ENCODE data around the gene MAN1C1.
A peak's percentile ranks its signal among the peaks of the same experiment; 100 is the strongest.

MAN1C1 gene

DNA sequence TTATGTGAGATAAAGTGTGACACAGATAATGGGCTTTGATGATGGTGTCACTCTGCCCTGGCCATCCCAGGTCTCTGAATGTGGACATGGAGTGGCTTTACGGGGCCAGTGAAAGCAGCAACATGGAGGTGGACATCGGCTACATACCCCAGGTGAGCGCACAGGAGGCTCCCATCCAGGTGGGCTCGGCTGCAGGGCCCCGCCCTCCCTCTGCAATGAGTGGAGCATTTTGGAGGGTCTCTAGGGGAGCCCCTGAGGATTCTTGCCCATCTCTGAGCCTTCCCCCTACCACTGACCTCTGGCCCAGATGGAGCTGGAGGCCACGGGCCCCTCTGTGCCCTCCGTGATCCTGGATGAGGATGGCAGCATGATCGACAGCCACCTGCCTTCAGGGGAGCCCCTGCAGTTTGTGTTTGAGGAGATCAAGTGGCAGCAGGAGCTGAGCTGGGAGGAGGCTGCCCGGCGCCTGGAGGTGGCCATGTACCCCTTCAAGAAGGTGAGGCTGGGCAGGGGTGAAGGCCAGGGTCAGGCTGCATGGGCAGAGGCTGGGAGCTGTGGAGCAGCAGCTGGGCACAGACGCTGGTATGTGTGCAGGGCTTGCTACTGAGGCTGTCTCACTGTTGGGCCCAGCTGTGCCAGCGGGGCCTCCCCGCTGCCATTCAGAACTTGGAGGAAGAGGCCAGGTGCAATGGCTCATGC, 194.9 kb downstream of the MAN1C1 start:
- DNase-seq: no peak

DNA sequence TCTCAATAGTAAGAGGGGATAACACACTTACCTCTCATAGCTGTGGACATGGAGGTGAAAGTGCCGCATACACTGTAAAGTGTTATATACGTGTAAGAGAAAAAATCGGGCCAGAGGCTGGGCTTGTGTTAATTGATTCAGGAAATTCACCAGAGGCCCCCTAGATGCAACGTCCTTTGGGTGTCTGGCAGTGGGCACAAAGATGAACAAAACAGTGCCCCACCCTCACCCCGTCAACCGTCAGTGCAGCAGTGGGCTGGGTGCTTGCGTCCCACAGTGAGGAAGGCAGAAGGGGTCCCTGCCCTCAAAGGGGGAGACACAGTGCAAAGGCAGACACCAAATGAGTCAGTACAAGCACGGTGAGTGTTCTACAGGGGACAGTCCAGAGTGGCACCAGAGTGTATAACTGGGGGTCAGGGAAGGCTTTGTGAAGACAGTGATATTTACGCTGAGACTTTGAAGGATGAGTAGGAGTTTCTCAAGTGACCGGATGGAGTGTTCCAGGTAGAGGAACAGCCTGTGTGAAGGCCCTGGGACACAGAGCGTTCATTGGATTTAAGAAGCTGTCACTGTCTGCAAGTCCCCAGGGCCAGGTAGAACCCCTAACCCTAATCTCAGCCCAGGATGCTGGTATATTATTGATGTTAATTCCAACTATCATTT, 196.6 kb downstream of the MAN1C1 start:
- no peak for DNase-seq

DNA sequence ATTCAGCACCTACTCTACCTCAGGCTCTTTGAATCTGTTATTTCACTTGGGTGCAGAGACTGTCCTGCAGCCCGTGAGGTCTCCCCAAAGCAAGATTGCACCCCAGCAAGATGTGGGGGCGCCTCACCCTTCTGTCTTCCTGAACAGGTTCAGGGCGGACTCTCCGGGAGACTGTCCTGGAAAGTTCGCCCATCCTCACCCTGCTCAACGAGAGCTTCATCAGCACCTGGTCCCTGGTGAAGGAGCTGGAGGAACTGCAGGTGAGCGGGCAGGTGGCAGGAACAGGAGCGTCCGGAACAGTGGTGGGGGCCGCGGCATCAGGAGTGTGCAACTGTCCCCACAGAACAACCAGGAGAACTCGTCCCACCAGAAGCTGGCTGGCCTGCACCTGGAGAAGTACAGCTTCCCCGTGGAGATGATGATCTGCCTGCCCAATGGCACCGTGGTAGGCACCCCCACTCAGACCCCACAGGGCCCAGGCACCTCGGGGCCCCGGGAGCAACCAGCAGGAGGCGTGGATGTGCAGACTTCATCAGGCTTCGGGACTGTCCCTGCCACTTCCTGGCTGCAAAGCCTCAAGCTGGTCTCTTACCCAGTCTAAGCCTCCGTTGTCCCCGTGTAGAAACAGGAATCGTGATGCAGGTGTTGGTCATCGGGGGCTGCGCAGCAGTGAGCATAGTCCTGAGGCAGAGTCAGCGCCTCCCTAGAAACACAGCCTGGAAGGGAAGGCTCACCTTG, 197.3 kb downstream of the MAN1C1 start:
- DNase-seq: no peak

DNA sequence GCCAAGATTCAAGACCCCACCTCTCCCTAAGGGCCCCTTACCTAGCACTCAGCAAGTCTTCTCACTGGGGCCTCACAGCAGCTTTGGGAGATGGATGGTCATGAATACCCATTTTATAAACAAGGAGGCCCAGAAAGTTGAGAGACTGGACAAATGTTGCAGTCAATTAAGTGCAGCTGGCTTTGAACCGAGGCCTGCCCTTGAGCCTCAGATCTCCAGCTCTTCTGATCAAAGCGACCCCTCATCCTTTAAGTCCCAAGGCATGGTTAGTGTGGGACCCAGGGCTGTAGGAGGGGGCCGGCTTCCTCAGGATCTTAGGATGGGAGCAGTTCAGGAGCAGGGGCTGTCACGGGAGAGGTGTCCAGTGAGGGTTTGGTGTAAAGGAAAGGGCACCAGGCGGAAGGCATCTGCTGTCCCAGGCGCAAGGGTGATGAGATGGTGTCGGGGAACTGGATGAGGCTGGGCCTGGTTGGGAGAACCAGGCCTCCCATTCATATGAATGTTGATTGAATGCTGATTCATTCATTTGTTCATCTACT, 198.0 kb downstream of the MAN1C1 start:
- no peak for DNase-seq

DNA sequence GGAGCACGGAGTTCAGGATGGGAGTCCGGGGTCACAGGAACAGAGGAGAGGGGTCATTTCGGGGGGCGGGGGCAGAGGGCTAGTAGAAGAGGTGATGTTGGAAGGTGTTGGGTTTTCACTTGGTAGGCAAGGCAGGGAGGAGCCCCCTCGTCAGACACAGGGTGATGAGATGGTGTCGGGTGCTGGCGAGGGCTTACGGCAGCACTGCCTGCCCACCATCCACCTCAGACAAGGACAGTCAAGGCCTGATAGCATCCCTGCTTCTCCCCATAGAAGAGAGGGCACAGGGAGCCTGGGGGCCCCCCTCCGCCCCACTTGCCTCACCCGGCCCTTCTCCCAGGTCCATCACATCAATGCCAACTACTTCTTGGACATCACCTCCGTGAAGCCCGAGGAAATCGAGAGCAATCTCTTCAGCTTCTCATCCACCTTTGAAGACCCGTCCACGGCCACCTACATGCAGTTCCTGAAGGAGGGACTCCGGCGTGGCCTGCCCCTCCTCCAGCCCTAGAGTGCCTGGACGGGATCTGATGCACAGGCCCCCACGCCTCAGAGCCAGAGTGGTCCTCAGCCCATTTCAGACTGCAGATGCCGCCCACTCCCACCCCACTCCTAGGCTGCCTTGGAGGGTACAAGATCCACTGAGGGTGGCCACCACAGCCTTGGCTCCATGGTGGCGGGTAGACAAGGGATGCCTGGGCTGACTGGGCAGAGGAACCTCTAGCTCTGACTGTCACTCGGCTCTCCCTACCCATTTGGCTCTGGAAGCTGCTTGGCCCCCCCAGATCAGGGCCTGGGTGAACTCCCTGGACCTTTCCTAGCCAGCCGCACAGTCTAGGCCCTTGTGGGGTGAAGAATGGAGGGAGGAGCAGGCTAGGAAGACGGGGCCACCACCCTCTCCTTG, 198.9 kb downstream of the MAN1C1 start:
- DNase-seq: no peak

DNA sequence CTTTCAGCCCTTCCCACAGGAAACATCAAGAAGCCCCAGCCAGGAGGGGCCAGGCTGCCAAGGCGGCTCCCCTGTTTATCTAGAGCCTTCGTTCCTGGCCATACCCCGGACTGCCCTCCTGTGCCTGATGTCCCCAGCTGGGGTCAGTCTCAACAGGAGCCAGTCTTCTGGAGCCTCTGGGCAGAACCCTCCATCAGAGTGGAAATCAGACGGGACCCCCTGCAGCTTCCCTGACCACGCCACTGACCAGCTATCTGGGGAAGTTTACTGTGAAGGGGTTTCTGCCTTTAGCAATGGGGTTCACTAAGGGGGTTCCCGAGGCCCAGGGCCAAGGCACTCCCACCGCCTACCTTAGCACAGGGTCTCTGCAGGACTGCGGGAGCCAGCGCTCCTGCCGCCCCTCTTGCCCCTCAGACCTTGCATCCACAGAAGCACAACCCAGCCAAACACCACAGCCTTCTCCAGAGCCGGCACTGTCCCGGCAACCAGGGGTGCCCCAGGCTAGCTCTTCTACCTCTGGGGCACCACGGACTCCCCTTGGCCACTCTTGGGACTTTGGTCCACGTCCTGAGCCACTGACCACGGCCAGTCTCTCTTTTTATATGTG, 199.6 kb downstream of the MAN1C1 start:
- DNase-seq: no peak

DNA sequence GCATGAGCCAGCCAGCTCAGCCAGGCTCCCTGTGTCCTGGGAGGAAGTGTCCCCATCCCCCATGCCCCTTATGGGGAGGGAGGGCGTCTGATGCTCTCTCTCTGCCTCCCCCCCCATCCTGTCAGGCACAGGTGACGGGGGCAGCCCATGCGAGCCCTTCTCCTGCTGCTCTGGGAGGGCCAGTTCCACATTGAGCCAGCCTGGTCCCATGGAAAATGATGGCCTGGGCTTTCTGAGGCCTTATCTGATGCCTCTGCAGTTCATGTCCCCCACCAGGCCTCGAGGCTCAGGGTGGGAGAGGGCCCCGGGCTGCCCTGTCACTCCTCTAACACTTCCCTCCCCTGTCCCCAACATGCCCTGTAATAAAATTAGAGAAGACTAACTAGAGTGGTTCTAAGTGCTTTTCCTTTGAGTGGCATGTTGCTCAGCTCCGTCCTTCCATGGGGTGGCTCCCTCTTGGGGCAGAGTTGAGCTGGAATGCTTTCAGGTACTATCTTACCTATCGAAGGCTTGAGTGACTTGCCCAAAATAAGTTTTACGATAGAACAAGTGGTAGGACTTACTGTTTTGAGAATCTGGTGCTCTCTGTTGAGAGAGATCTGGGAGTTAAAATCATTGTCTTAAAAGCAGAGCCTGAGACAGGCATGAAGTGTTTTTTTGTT, 201.4 kb downstream of the MAN1C1 start:
- DNase-seq: no peak

DNA sequence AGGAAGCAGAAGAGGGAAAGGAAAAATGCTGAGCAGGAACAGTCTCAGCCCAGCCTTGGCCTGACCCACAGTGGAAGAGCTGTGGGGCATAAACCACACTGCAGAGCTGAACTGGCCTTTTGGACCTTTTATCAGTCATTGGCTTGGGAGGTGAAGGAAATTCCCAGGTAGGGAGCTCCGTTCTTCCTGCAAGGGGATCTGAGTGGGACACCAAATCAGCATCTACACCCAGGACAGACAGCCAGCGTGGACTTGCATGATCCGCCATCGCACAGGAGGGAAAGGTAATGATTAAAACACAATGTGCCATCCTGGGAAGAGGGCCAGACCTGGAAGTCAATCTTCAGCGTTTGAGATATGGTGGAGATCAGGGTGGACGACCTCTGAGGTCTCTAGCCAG, 202.0 kb downstream of the MAN1C1 start:
- no peak for DNase-seq

DNA sequence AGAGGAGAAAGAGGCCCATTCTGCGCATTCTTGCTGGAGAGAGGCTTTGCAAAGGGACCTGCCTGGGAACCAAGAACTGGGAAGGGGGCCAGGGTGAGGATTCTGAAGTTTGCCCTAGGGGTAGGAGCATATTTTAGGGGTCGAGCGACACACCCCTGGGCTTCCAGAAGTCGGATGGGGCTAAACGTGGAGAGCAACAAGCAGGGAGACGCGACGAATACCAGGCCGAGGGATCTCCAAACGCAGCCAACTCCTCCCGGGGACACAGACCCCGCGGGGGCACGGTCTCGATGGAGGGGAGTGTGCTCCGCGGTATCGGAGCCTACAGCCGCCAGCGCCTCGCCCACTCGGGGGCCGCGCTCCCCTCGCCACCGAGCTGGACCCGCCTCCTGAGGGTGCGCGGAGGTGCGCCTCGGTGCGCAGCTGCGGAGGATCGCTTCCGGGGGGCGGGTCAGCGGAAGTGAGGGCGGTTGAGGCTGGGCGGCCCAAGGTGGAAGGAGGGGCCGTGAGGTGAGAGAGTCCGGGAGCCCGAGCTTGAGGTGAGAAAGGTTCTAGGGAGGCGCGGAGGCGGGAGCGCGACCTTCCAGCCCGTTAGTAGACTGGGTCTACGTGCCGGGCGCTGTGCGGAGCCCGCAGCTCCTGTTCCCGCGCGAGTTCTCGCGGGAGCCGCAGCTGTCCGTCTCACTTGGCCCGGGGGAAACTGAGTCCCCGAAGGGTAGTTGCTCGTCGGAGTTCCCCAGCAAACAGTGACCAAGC, 203.1 kb downstream of the MAN1C1 start, which contains the start of gene MTFR1L:
Gene MTFR1L (plus strand): TSS at position 464 of the 756 bp plus-strand sequence. CDS start 3,151 bp downstream, outside the sequence.
- peak; percentile 36 to 90 (median 76) for DNase-seq

DNA sequence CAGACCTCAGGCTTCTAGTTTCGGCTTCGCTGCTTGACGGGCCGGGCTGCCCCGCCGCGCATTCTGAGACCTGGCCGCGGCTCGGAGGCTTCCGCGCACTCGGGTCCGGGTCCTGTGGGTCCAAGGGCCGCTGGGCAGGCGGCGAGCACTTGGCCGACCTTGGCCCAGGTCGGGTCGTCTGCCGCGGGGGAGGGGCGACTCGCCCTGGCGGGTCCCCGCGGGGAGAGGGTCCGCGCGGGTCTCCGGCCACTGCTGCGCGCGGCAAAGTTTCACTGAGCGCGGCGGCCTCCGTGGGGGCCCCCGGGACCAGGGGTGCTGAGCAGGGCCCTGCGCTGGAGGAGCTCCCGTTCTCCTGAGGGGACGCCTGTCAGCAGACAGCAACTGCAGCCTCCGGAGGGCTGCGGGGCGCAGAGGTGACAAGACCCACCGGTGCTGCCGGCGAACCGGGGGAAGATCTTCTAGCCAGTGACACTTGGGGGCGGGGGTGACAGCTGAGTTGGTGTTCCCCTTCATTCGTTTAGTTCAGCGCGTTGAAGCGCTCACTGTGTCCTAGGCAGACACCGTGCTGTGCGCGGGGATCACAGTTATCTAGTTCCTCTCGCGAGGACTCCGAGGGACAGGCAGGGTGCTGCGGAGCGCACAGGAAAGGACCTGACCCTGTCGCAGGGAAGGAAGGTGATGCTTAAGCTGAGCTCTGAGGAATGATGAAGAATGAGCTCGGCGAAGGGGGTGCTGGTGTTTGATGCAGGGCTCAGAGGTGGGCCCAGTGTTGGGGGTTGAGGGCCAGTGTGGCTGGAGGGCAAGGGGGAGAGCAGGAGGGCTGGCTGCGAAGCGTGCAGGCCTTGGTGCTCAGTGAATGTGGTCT, 203.9 kb downstream of the MAN1C1 start:
- DNase-seq: peak in 3 of 56 donors; percentile 28 to 49 (median 48)

DNA sequence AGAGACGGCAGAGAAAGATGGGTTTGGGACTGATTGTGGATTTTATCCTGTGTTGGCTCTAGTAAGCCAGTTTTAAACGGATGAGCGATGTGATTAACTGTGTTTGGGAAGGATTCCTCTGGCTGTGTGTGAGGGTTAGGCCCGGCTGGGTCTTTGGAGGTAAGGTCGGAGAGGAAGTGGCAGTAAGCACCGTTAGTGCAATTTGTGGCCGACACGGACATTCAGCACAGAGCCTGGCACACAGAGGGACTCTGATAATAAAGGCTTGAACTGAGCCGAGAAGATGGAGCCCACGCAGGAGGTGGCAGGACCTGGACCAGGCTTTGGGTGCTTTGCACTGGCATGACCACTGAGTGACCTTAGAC, 204.5 kb downstream of the MAN1C1 start:
- DNase-seq: no peak

DNA sequence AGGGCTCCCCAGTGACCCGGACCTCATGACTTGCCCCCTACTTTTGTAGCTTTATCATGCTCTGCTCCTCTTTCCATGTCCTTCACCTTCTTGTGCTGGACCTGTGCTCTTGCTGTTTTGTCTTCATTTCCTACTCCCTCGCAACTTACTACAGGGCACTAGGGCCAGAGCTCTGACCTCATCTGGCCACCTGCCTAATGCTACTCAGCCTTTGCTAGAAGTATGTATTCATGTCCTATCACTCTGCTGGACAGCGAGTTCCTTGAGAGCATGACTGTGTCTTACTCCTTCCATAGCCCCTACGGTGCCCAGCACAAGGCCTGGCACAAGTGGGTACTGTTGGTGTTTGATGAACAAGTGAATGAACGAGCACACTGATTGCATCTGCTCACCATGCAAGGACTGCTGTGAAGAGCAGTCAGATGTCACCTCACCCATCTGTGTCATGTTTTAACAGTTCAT, 205.1 kb downstream of the MAN1C1 start:
- DNase-seq: no peak

DNA sequence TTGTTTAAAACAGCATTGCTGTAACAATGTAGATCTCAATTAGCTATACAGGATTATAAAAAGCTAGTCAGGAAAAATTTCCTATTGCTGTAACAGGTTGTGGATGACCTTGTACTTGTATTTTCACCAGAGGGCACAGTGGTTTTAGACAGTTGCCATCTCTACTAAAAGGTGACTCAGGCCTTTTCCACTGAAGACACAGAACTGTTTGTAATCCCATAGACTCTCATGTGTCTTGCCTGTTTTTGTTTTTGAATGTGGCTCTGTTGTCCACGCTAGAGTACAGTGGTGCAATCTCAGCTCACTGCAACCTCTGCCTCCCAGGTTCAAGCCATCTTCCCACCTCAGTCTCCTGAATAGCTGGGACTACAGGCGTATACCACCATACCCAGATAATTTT, 209.0 kb downstream of the MAN1C1 start:
- no peak for DNase-seq

DNA sequence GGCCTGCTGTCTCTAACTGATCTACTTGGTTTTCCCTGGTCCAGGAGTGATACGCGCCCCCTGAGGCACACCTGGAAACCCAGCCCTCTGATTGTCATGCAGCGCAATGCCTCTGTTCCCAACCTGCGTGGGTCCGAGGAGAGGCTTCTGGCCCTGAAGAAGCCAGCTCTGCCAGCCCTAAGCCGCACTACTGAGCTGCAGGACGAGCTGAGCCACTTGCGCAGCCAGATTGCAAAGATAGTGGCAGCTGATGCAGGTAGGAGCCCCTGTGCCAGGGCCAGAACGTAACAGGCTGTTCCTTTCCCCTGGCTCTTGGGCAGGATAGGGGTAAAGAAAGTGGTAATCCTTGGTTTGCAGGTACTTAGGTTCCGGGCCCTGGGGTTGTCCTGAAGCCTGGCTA, 210.0 kb downstream of the MAN1C1 start:
- DNase-seq: no peak

DNA sequence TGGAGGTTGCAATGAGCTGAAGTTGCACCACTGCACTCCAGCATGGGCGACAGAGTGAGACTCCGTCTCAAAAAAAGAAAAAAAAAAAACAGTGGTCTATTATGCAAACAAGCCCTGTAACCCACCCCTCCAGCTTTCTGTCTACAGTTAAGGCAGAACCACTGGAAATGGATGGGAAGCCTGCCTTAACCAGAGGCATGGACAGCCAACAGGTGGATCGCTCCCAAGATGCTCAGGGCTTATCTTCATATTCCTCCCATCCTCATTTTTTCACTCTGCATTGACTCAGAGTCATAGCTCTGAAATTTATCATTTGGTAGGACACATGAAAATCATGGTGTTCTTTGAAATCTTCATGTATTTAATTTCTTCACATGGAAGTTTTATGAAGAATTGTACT, 211.9 kb downstream of the MAN1C1 start:
- DNase-seq: no peak

DNA sequence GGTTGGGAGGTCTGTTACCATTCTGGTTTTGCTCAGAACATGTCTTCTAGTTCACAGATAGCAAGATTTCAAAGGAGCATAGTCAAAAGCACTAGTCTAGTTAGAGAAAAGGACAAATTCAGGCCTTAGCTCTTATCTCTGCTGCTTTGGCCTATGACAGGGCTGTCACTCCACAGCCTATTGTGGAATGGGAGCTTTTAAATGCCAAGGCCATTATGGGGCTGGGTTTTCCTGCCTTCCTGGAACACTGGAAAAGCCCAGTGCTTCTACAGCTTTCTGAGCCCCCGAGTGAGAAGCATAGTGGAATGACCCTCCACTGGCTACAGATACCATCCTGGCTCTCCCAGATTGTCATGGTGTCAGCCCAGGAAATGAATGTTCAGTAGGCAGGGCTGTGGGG, 212.5 kb downstream of the MAN1C1 start:
- DNase-seq: no peak

DNA sequence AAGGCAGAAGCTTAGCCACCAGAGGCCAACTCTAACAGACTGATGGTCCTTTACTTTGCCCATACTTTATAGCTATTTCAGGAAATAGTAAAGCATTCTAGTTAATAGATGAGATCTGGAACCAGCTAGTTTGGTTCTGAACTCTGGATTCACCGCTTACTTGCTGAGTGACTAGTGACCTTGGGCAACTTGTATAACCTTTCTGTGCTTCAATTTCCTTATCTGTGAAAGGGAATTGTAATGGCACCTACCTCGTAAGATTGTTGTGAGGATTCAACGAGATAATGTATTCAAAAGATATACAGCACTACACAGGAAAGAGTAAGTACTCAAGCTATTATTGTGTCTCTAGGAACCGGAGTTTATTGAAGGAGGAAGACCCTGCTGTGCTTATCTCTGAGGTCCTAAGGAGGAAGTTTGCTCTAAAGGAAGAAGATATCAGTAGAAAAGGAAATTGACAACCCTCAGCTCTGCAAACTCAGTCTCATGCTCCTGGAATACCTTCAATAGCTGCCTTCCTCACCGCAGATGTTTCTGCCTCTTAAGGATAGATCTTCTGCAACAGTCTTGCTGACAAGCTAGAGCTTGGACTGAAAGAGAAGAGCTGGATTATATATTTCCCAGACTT, 215.1 kb downstream of the MAN1C1 start:
- DNase-seq: no peak

All from amygdala (tissue), 56 donors.